Stimulated activated CD8-positive, alpha-beta memory T cell treated with anti-CD3 and anti-CD28 coated beads, Interleukin-12 subunit alpha, Interleukin-12 subunit beta, amount 100 ng/mL, for 24 hours (primary cell): ENCODE results near the gene VWCE.

ENCODE experiments used
- DNase-seq: peaks from one replicate; pipeline ENCODE4 v3.0.0-alpha.2; 2020; ENCODE audit errors: extremely low read depth

VWCE gene

GRCh38 chr11:61280883-61281580 is 14.1 kb downstream of the VWCE start:
- no peak for DNase-seq

- no peak for DNase-seq
Measured at GRCh38 chr11:61279934-61280659, 15.0 kb downstream of the VWCE start.

GRCh38 chr11:61278001-61278470 is 17.1 kb downstream of the VWCE start:
- DNase-seq, result no peak

- no peak for DNase-seq
Measured at GRCh38 chr11:61277186-61278000, 17.7 kb downstream of the VWCE start.

- DNase-seq, result no peak
Measured at GRCh38 chr11:61275191-61275590, 19.9 kb downstream of the VWCE start.

DNA sequence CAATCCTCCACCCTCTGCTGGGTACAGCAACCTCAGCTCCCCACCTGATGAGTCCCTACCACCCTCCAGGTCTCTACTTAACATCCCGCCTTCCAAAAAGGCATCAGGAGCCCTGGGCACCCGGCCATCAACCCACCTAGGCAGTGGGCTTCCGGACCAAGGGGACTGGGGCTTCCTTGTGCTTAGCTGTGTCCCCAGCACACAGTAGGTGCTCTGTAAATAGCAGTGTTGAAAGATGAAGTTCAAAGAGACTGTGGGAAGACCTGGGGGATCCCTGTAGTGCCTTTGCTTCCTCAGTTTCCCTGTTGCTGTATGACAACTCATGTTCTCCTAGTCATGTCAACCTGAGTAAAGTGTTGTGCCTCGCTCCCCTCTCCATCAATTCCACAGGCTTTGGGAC is 21.0 kb downstream of the VWCE start:
- DNase-seq, result no peak

DNA sequence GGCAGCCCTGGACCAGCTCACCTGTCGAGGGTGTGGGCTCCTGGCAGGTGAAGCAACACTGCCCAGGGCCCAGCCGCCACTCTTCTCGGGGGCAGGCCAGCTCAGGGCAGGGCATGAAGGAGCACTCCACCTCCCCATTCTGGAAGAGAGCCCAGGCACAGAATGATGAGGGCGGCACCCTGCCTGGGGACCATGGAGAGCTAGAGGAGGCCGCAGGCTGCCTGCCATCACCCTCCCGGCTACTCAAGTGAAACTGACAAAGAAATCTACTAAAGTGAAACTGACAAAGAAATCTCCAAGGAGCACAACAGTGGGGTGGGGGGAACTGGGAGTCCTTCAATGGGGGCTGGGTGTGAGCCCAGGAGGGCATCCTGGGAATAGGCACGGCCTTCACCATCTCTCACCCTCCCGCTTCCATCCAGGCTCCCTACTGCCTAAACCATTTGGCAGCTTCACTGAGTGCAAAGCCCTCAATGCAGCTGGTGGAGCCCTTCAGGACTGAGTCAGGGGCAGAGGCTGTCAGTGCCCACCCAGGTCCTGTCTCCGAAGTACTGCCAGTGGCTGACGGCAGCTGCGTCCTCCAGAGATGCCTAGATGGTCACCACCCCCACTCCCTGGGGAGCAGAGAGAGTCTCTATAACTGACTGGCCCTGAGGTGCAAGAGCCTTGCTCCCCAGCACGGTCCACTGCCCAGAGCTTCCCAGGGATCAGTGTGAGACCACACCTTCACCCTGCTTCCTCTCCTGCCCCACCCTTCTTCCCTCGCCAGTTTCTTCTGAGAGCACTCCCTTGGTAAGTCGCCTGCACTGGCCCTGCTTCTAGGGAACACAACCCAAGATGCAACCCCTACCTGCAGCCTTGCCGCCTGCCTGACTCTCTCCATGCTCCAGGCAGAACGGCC is 21.7 kb downstream of the VWCE start:
- DNase-seq, result no peak

- no peak for DNase-seq
Measured at GRCh38 chr11:61272731-61273130, 22.4 kb downstream of the VWCE start.

- no peak for DNase-seq
Measured at GRCh38 chr11:61270354-61271076, 24.6 kb downstream of the VWCE start.

DNA sequence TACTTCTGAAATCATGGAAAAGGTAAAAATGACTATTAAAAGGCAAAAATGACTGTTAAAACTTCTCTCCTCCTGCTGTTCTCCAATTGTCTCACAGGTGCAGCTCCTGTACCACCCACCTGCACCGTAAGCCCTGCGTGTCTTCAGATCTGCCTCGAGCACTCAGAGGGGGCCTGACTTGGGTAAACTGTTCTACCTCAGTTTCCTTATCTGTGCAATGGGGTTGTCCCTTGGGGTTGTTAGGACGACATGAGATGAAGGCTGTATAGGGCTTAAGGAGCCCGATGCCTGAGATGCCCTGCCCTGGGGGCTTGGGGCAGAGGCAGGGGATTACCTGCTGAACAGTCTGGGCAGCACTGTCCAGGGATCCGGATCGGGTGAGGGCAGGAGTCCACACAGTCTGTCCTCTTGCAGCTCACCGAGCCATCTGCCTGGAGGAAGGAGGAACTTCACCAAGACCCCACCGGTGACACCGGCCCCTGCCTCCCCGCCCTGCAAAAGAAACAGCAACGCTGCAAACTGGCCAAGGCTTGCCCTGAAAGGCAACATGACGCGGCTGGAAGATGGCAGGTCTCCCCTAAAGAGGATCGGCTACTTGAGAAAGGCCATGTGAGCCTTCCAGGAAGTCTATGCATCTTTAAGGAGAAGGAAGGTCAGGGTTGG is 26.4 kb downstream of the VWCE start:
- DNase-seq, result no peak

- no peak for DNase-seq
Measured at GRCh38 chr11:61267437-61267841, 27.7 kb downstream of the VWCE start.

GRCh38 chr11:61266602-61267001 is 28.5 kb downstream of the VWCE start:
- no peak for DNase-seq

DNA sequence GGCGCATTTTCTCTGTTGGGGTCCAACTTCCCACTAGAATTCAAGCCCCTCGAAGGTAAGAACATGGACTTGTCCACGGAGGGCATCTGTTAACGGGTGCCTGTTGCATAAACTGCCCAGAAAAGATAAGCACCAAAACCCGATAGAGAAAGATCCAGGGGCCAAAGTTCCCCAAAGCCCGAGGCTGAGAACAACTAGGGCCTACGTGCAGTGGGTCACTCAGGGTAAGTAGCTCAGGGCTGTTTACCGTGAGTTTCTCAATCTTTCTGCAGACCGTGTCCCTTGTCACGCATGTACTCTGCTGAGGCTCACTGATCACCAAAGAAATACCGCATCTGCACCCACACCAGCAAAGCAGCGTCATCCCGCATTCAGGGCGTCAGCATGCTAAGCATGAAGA is 29.8 kb downstream of the VWCE start:
- no peak for DNase-seq

DNA sequence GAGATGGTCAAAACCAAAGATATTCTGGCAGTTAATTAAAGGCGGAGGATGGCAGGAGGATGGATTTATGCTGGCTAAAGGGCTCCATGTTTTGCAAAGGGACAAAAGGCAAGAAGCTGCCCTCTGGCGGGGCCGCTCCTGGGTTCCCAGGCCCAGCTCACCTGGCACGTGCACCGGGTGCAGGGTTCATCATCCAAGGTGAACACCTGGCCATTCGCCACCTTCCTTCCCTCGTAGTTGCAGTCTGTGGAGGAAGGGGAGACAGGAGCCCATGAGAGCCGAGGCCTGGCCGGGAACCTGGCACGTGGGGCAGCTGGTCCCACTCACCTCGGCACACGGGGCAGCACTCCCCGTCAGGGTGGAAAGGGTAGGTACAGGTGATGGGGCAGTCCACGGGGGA is 30.3 kb downstream of the VWCE start:
- DNase-seq, result no peak

- DNase-seq, result no peak
Measured at GRCh38 chr11:61264371-61264770, 30.7 kb downstream of the VWCE start.

DNA sequence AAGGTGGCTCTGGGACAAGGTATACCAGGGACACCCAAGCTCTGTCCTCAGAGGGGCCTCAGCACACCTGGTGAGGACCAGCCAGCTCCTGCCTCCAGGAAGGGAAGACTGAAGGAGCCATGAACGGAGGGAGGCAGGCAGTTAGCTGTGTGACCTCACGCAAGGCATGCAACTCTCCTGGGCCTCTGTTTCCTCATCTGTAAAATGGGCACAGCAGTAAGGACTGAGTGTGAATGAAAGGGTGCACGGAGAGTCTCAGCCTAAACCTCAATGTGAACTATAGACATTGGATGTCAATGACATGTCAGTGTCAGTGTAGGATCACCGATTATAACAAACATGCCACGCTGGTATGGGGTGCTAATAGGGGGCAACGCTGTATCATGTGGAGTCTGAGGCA is 35.8 kb downstream of the VWCE start:
- no peak for DNase-seq

GRCh38 chr11:61258546-61258945 is 36.6 kb downstream of the VWCE start:
- no peak for DNase-seq

- no peak for DNase-seq
Measured at GRCh38 chr11:61256710-61257482, 38.2 kb downstream of the VWCE start.

GRCh38 chr11:61254403-61255025 is 40.6 kb downstream of the VWCE start:
- no peak for DNase-seq
